GM10266 (cell line): ENCODE measurements around the gene CREB5.

Source experiments
- DNase-seq: peaks from one replicate; pipeline ENCODE4 v3.0.0; 2012; ENCODE audit errors: extremely low spot score
- TF ChIP-seq, protein P1 (sequence below): IDR thresholded peaks from 2 replicates; pipeline ENCODE4 v1.5.1; 2012; ENCODE audit warnings: mild to moderate bottlenecking, low read depth; ENCODE audit not compliant: control insufficient read depth, insufficient read depth; ENCODE audit errors: missing control alignments

Gene CREB5

DNA sequence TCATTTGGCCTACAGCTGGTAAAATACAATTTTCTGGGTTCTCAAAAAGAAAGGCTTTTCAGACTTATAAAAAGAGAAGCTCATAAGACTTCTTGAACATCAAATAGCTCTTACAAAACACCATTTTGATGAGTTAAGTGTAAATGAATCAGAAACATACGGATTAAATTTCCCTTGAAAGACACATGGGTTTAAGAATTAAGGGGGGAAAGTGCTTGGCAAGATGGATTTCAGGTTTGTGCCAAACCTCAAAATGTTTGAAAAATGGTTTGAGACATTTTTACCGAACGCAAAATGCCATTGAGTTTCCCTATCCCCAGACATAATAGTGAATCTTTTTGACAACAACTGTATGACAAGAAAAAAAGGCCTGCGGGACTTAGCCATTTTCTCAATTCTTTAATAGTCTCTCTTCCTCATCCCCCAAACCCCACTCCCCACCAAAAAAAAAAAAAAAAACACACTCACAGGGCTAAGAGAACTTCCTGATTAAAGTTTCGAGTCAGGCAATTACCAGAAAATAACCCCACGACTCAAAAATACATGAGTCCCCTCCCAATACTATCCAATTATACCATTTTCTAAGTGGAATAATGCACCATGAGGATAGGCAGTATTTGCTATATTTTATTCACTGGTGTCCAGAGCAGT, 285.7 kb downstream of the CREB5 start:
- DNase-seq: no peak

DNA sequence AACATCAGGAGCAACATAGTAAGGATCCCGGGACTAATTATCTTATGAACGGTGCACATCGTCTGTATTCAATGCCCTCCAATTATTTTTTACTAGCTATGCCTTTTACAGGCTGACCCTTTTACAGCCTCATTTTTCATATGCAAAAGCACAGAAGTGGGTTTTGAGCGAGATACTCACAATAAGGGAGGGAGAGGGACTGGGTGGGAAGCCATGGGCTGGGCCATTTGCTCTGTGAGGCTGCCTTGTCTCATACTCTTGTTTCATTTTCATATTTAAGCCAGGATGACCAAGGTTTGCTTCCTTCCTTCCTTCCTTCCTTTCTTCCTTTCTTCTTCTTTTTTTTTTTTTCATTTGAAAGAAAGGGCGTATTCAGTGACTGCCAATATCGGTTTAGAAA, 286.5 kb downstream of the CREB5 start:
- TF ChIP-seq, protein P1, sequence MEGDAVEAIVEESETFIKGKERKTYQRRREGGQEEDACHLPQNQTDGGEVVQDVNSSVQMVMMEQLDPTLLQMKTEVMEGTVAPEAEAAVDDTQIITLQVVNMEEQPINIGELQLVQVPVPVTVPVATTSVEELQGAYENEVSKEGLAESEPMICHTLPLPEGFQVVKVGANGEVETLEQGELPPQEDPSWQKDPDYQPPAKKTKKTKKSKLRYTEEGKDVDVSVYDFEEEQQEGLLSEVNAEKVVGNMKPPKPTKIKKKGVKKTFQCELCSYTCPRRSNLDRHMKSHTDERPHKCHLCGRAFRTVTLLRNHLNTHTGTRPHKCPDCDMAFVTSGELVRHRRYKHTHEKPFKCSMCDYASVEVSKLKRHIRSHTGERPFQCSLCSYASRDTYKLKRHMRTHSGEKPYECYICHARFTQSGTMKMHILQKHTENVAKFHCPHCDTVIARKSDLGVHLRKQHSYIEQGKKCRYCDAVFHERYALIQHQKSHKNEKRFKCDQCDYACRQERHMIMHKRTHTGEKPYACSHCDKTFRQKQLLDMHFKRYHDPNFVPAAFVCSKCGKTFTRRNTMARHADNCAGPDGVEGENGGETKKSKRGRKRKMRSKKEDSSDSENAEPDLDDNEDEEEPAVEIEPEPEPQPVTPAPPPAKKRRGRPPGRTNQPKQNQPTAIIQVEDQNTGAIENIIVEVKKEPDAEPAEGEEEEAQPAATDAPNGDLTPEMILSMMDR: no peak
- DNase-seq: no peak

More for the DNA sequence above, 285.7 kb downstream of the CREB5 start:
- TF ChIP-seq, protein P1: no peak

DNA sequence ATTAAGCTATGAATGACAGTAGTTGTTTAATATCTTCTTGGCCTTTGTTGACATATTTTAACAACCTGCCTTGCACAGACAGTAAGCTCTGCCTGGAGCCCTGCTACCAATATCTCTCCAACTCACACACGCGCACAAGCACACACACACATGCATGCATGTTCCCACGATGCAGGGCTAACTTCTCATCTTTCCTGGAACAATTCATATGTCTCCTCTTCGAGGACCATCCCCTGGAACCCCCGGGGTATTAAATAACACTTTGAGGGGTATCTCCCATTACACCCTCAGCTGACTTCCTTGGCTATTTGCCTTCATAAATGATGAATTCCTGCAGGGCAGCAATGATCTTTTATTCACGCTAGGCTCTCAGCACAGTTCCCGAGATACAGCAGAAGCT, 287.8 kb downstream of the CREB5 start:
- no peak for DNase-seq
- TF ChIP-seq, protein P1: no peak

DNA sequence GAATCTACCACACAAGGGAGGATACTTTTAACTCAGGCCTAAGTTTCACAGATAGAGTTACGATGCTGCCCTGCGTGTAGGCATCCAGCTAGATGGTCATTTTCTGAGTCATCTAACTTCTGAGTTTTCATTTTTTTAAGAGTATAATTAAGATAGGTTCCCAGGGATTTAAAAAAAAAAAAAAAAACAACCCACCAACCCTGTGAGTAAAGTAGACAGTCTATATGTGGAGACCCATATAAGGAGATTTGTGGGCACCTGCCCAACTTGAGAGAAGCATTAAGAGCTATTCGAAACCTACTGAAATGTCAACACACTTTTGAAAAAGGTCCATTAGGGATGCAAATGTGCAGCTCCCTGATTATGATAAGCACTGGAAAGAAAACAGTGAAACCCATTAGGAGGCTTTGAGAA, 288.5 kb downstream of the CREB5 start:
- TF ChIP-seq, protein P1: no peak
- no peak for DNase-seq

DNA sequence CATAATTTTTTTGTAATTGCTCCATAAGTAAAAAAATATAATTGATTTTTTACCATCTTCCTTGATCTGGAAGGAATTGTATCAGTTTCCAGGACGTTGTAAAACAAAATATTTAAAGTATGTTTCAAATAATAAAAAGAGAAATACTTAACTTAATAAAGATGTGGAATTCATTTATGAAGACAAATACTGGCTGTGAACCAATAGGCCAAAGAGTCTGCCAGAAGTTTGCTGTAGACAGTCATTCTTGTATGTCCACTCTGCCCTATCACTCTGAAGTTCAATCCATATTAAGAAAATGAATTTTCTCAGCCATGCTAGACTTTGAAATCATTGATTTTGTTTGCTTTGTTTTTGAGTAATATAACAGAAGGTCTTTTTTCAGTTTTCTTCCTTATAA, 289.4 kb downstream of the CREB5 start:
- TF ChIP-seq, protein P1: no peak
- DNase-seq: no peak

DNA sequence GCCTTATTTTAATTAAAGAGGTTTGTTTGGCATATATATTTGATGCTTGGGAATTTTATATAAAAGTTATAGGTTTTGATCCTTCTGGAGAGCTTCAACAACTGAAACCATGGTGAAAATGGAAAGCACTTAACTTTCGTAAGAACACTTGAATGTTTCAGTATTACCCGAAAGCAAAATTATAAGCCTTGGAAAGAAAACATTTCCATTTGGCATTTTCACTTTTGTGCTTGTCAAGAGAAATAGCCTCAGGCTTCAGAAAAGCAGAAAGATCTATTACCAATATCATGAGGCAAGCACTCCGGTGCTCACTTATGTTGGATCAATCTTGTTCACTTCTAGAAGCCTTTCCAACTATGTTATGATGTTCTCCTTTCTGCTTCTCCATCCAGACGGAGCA, 289.9 kb downstream of the CREB5 start:
- TF ChIP-seq, protein P1: no peak

DNA sequence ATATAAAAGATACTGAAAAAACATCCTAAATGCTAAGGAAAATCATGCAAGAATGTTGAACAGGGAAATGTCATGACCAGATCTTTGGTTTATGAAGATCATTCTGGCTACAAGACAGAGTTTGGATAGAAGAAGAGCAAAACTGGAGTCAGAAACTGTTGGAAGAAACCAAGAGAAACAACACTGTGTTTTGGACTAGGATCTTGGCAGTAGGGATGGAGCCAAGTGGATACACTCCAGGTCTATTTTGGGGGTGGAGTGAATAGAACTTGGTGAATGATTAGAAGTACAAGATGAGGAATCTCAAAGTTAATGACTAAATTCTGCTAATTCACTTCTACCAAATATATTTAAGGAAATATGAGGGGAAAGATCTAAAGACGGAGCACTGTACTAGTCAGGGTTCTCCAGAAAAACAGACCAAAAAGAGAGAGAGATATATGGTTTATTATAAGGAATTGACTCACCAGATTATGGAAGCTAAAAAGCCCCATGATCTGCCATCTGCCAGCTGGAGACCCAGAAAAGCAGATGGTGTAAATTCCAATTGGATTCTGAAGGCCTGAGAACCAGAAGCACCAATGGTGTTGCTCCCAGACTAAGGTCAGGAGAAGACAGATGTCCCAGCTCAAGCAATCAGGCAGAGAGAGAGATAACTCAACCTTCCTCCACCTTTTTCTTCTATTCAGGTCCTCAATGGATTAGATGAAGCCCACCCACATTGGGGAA, 290.9 kb downstream of the CREB5 start:
- DNase-seq: no peak

More for the DNA sequence above, 289.9 kb downstream of the CREB5 start:
- DNase-seq: no peak

More for the DNA sequence above, 290.9 kb downstream of the CREB5 start:
- TF ChIP-seq, protein P1: no peak
